SK-N-SH treated with all-trans-retinoic acid at 6 μM for 48 hours (cell line): ENCODE results near the gene DGKH.

Source experiments
- ATAC-seq: fragments of 200-7000 bp; cut with Tn5 transposase; 3 replicates; pipeline ENCODE4 v1.9.1; 2020; ENCODE audit warnings: mild to moderate bottlenecking, moderate library complexity
- ARNTL ChIP-seq: fragments of 450-650 bp; formaldehyde crosslinking; IDR thresholded peaks from 2 replicates; pipeline ENCODE4 v1.5.0; 2020; ENCODE audit warnings: low read depth, mild to moderate bottlenecking, moderate library complexity, borderline replicate concordance
- BACH2 ChIP-seq: fragments of 250-450 bp; sonication (Bioruptor Pico); IDR thresholded peaks from 2 replicates; pipeline ENCODE4 v1.9.0; 2021; ENCODE audit warnings: mild to moderate bottlenecking, borderline replicate concordance
- ESRRG ChIP-seq: fragments of 250-450 bp; sonication (Bioruptor Pico); IDR thresholded peaks from 2 replicates; pipeline ENCODE4 v1.6.1; 2021; ENCODE audit warnings: mild to moderate bottlenecking
- GLIS3 ChIP-seq: fragments of 250-450 bp; sonication (Bioruptor Pico); IDR thresholded peaks from 2 replicates; pipeline ENCODE4 v1.5.0; 2020; ENCODE audit warnings: mild to moderate bottlenecking, moderate library complexity
- ISL1 ChIP-seq: fragments of 250-450 bp; sonication (Bioruptor Pico); IDR thresholded peaks from 2 replicates; pipeline ENCODE4 v2.1.2; 2022; ENCODE audit warnings: mild to moderate bottlenecking, moderate library complexity
- OSR1 ChIP-seq: fragments of 250-450 bp; sonication (Bioruptor Pico); IDR thresholded peaks from 2 replicates; pipeline ENCODE4 v1.8.0; 2022; ENCODE audit warnings: moderate library complexity, mild to moderate bottlenecking, inconsistent platforms
- PPARA ChIP-seq: fragments of 250-450 bp; sonication (Bioruptor Pico); IDR thresholded peaks from 2 replicates; pipeline ENCODE4 v1.5.0; 2020; ENCODE audit warnings: mild to moderate bottlenecking, borderline replicate concordance
- RARB ChIP-seq: fragments of 250-450 bp; sonication (Bioruptor Pico); IDR thresholded peaks from 2 replicates; pipeline ENCODE4 v1.8.0; 2021; ENCODE audit warnings: mild to moderate bottlenecking, moderate library complexity
- SNAI2 ChIP-seq: fragments of 250-450 bp; sonication (Bioruptor Pico); IDR thresholded peaks from 2 replicates; pipeline ENCODE4 v1.5.0; 2020; ENCODE audit warnings: mild to moderate bottlenecking, moderate library complexity
- TOX ChIP-seq: fragments of 250-450 bp; sonication (Bioruptor Pico); IDR thresholded peaks from 2 replicates; pipeline ENCODE4 v1.8.0; 2021; ENCODE audit warnings: mild to moderate bottlenecking, moderate library complexity, borderline replicate concordance
- ZC3H10 ChIP-seq: fragments of 250-450 bp; sonication (Bioruptor Pico); IDR thresholded peaks from 2 replicates; pipeline ENCODE4 v1.5.1; 2021; ENCODE audit warnings: mild to moderate bottlenecking, moderate library complexity
- ZFP3 ChIP-seq: fragments of 250-450 bp; sonication (Bioruptor Pico); IDR thresholded peaks from 2 replicates; pipeline ENCODE4 v1.5.0; 2020; ENCODE audit warnings: mild to moderate bottlenecking, moderate library complexity
- ZFP30 ChIP-seq: fragments of 450-650 bp; formaldehyde crosslinking; IDR thresholded peaks from 2 replicates; pipeline ENCODE4 v1.5.0; 2022; ENCODE audit warnings: mild to moderate bottlenecking, moderate library complexity
- TF ChIP-seq, protein P1 (sequence below): fragments of 250-450 bp; sonication (Bioruptor Pico); IDR thresholded peaks from 2 replicates; pipeline ENCODE4 v1.8.0; 2021; ENCODE audit warnings: low read depth, mild to moderate bottlenecking, moderate library complexity, borderline replicate concordance
- TF ChIP-seq, protein P2 (sequence below): fragments of 250-450 bp; sonication (Bioruptor Pico); IDR thresholded peaks from 2 replicates; pipeline ENCODE4 v1.8.0; 2020; ENCODE audit warnings: mild to moderate bottlenecking, moderate library complexity, borderline replicate concordance
- TF ChIP-seq, protein P3 (sequence below): fragments of 250-450 bp; sonication (Bioruptor Pico); IDR thresholded peaks from 2 replicates; pipeline ENCODE4 v1.5.1; 2020; ENCODE audit warnings: low read depth, mild to moderate bottlenecking, moderate library complexity
- TF ChIP-seq, protein P4 (sequence below): fragments of 250-450 bp; sonication (Bioruptor Pico); IDR thresholded peaks from 2 replicates; pipeline ENCODE4 v1.5.0; 2020; ENCODE audit warnings: mild to moderate bottlenecking, moderate library complexity

The DGKH gene

DNA sequence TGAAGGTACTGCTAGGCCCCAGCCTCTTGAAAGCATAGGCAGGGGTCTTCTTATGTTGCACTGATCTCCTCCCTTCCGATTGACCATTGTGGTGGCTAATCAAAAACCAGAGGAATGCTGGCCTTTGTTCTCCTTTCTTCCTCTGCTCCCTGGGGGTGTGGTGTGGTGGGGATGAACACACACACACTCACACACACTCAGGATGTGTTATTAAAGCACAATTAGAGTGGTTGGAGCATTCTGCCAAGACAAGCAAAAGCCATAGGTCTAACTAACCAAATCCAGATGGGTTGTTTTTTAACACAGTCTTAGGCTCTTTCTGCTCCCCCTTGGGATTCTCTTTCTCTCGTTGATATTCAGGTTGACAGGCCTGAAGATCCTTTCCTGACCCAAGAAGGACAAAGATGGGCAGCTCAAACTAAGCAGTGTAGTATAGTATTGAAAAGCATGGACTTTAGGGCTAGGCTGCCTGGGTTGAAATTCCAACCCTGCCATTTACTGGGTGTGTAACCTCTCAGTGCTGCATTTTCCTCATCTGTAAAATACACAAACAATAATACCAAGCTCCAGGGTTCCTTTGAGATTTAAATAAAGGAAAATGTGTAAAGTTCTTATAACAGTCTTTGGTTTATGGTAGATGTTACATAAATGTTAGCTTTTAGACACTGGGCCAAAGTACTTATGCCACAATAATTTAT is 25.5 kb upstream of the DGKH start:
- no peak for ATAC-seq
- no peak for TF ChIP-seq PPARA
- no peak for TF ChIP-seq ARNTL (CRISPR knock-in tag)
- TF ChIP-seq, protein P1, sequence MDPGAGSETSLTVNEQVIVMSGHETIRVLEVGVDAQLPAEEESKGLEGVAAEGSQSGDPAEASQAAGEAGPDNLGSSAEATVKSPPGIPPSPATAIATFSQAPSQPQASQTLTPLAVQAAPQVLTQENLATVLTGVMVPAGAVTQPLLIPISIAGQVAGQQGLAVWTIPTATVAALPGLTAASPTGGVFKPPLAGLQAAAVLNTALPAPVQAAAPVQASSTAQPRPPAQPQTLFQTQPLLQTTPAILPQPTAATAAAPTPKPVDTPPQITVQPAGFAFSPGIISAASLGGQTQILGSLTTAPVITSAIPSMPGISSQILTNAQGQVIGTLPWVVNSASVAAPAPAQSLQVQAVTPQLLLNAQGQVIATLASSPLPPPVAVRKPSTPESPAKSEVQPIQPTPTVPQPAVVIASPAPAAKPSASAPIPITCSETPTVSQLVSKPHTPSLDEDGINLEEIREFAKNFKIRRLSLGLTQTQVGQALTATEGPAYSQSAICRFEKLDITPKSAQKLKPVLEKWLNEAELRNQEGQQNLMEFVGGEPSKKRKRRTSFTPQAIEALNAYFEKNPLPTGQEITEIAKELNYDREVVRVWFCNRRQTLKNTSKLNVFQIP (CRISPR knock-in tag) = no peak
- TF ChIP-seq SNAI2 (CRISPR knock-in tag) = no peak
- TF ChIP-seq RARB (CRISPR knock-in tag) = no peak
- TF ChIP-seq, protein P2, sequence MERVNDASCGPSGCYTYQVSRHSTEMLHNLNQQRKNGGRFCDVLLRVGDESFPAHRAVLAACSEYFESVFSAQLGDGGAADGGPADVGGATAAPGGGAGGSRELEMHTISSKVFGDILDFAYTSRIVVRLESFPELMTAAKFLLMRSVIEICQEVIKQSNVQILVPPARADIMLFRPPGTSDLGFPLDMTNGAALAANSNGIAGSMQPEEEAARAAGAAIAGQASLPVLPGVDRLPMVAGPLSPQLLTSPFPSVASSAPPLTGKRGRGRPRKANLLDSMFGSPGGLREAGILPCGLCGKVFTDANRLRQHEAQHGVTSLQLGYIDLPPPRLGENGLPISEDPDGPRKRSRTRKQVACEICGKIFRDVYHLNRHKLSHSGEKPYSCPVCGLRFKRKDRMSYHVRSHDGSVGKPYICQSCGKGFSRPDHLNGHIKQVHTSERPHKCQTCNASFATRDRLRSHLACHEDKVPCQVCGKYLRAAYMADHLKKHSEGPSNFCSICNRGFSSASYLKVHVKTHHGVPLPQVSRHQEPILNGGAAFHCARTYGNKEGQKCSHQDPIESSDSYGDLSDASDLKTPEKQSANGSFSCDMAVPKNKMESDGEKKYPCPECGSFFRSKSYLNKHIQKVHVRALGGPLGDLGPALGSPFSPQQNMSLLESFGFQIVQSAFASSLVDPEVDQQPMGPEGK (CRISPR knock-in tag) = no peak
- no peak for TF ChIP-seq GLIS3 (CRISPR knock-in tag)
- TF ChIP-seq ESRRG (CRISPR knock-in tag) = no peak
- TF ChIP-seq, protein P3, sequence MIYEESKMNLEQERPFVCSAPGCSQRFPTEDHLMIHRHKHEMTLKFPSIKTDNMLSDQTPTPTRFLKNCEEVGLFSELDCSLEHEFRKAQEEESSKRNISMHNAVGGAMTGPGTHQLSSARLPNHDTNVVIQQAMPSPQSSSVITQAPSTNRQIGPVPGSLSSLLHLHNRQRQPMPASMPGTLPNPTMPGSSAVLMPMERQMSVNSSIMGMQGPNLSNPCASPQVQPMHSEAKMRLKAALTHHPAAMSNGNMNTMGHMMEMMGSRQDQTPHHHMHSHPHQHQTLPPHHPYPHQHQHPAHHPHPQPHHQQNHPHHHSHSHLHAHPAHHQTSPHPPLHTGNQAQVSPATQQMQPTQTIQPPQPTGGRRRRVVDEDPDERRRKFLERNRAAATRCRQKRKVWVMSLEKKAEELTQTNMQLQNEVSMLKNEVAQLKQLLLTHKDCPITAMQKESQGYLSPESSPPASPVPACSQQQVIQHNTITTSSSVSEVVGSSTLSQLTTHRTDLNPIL (CRISPR knock-in tag) = no peak
- TF ChIP-seq, protein P4, sequence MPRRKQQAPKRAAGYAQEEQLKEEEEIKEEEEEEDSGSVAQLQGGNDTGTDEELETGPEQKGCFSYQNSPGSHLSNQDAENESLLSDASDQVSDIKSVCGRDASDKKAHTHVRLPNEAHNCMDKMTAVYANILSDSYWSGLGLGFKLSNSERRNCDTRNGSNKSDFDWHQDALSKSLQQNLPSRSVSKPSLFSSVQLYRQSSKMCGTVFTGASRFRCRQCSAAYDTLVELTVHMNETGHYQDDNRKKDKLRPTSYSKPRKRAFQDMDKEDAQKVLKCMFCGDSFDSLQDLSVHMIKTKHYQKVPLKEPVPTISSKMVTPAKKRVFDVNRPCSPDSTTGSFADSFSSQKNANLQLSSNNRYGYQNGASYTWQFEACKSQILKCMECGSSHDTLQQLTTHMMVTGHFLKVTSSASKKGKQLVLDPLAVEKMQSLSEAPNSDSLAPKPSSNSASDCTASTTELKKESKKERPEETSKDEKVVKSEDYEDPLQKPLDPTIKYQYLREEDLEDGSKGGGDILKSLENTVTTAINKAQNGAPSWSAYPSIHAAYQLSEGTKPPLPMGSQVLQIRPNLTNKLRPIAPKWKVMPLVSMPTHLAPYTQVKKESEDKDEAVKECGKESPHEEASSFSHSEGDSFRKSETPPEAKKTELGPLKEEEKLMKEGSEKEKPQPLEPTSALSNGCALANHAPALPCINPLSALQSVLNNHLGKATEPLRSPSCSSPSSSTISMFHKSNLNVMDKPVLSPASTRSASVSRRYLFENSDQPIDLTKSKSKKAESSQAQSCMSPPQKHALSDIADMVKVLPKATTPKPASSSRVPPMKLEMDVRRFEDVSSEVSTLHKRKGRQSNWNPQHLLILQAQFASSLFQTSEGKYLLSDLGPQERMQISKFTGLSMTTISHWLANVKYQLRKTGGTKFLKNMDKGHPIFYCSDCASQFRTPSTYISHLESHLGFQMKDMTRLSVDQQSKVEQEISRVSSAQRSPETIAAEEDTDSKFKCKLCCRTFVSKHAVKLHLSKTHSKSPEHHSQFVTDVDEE (CRISPR knock-in tag) = no peak
- no peak for TF ChIP-seq BACH2 (CRISPR knock-in tag)
- TF ChIP-seq ZC3H10 (CRISPR knock-in tag) = no peak

DNA sequence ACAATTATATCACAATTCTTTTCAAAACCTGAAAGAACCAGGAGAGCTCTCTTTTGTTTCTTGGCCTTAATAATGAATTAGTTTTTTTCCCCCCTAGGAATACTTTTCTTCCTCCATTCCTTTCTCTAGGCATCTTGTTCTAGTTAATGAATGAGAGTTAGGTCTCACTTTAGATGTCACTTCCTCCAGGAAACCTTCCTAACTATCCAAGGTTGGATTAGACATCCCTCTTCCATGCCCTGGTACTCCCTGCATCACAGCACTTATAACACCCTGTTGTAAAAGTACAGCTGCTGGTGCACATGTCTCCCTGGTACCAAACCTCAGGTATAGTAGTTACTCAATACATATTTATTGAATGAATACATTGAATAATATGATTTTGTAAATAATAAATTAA is 21.2 kb upstream of the DGKH start:
- no peak for TF ChIP-seq GLIS3 (CRISPR knock-in tag)
- no peak for TF ChIP-seq PPARA
- TF ChIP-seq ZC3H10 (CRISPR knock-in tag) = no peak
- TF ChIP-seq, protein P3 (CRISPR knock-in tag) = no peak
- TF ChIP-seq ZFP30 (CRISPR knock-in tag) = no peak
- TF ChIP-seq ISL1 (CRISPR knock-in tag) = no peak
- TF ChIP-seq OSR1 (CRISPR knock-in tag) = no peak
- TF ChIP-seq TOX (CRISPR knock-in tag) = no peak
- TF ChIP-seq, protein P4 (CRISPR knock-in tag) = no peak
- TF ChIP-seq, protein P2 (CRISPR knock-in tag) = no peak
- no peak for TF ChIP-seq ZFP3 (CRISPR knock-in tag)
- TF ChIP-seq, all 23 proteins: peak for 0

More for the DNA sequence above, 21.2 kb upstream of the DGKH start:
- no peak for ATAC-seq
